Endothelial cell (in vitro differentiated cells): ENCODE data around the gene KIF27. TPM values are rescaled to one million over a fixed set of nuclear protein-coding genes. Genes with fewer than 3 reads are reported as not detected.

Experiments
- DNase-seq: peaks from one replicate; pipeline ENCODE4 v3.0.0; 2021; ENCODE audit warnings: low spot score
- H3K27ac Mint-ChIP-seq: one replicate; pipeline ENCODE4 v1.8.0; 2021; ENCODE audit warnings: mixed read lengths, inconsistent platforms; ENCODE audit not compliant: unreplicated experiment
- H3K27me3 Mint-ChIP-seq: one replicate; pipeline ENCODE4 v1.8.0; 2021; ENCODE audit warnings: mild to moderate bottlenecking, moderate library complexity, mixed read lengths, inconsistent platforms; ENCODE audit not compliant: unreplicated experiment
- H3K36me3 Mint-ChIP-seq: one replicate; pipeline ENCODE4 v1.8.0; 2021; ENCODE audit warnings: mild to moderate bottlenecking, low read depth, mixed read lengths, inconsistent platforms; ENCODE audit not compliant: unreplicated experiment
- H3K4me1 Mint-ChIP-seq: one replicate; pipeline ENCODE4 v1.8.0; 2021; ENCODE audit warnings: mild to moderate bottlenecking, mixed read lengths, inconsistent platforms; ENCODE audit not compliant: unreplicated experiment
- H3K4me3 Mint-ChIP-seq: one replicate; pipeline ENCODE4 v1.8.0; 2021; ENCODE audit warnings: mild to moderate bottlenecking, mixed read lengths, inconsistent platforms; ENCODE audit not compliant: unreplicated experiment
- H3K9me3 Mint-ChIP-seq: one replicate; pipeline ENCODE4 v1.8.0; 2021; ENCODE audit warnings: mixed read lengths, inconsistent platforms; ENCODE audit not compliant: unreplicated experiment
- total RNA-seq: library from RNA; stranded (reverse); fragmentation: NEBNext Ultra II Directional; extraction: Animal tissue kit (Norgen Biotek cat#: 25700); gene quantifications from one replicate; pipeline ENCODE4 v1.2.1, GENCODE V29; 2021; ENCODE audit not compliant: unreplicated experiment
- TF ChIP-seq, protein P1 (sequence below): fragments of 200-600 bp; sonication (generic); IDR thresholded peaks from one replicate; pipeline ENCODE4 v1.5.0; 2021; ENCODE audit warnings: antibody characterized with exemption; ENCODE audit not compliant: unreplicated experiment

The KIF27 gene
- total RNA-seq, 1 donor from 2014 or later = 6.5 TPM

DNA sequence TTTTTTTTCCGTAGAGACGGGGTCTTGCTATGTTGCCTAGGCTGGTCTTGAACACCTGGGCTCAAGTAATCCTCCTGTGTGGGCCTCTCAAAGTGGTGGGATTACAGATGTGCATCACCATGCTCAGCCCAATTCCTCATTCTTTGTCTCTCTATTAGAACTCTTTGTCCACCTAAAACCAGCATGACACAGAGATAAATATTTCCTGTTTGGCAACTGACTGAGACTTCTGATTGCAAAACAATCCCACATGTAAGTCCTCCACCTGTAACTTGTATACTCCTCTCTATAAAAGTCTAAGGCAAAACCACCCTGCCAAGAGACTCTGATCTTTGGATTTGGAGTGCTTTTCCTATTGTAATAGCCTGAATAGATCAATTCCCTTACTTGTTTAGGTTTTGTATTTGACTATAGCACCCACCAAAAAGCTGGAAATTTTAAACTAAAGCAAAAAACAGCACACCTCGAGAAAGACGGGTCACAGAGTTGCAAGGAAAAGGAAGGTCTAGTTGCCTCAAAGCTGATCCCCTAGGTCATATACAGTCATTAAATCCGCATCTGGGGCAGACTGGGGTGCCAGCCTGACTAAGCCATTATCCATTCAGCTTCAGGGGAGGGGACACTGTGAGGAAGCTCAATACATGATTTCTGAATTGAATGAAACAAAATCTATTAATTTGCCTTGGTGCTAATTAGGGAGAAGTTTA lies 13.5 kb upstream of the KIF27 start:
- Mint-ChIP-seq H3K9me3 (no peaks in the 10 kb centered on the region), H3K27ac (peak overlapping the region; percentile 76), H3K4me3 (no peak overlapping the region), H3K27me3 (peaks cover 1% of the 10 kb centered on the region), H3K4me1 (peaks cover 25% of the 10 kb centered on the region), H3K36me3 (no peaks in the 10 kb centered on the region)
- DNase-seq = no peak
- TF ChIP-seq, protein P1, sequence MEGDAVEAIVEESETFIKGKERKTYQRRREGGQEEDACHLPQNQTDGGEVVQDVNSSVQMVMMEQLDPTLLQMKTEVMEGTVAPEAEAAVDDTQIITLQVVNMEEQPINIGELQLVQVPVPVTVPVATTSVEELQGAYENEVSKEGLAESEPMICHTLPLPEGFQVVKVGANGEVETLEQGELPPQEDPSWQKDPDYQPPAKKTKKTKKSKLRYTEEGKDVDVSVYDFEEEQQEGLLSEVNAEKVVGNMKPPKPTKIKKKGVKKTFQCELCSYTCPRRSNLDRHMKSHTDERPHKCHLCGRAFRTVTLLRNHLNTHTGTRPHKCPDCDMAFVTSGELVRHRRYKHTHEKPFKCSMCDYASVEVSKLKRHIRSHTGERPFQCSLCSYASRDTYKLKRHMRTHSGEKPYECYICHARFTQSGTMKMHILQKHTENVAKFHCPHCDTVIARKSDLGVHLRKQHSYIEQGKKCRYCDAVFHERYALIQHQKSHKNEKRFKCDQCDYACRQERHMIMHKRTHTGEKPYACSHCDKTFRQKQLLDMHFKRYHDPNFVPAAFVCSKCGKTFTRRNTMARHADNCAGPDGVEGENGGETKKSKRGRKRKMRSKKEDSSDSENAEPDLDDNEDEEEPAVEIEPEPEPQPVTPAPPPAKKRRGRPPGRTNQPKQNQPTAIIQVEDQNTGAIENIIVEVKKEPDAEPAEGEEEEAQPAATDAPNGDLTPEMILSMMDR = no peak

DNA sequence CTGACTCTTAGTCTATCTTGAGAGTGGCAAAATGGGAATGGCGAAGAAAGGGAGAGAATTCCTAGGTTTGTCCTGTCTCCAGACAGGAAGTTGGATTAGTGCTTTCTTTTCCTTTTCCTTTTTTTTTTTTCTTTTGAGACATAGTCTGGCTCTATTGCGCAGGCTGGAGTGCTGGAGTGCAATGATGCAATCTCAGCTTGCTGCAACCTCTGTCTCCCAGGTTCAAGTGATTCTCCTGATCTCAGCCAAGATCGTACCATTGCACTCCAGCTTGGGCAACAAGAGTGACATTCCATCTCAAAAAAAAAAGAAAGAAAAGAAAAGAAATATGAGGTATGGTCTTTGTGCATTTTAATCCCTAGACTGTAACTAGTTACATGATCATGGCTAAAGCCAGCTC lies 12.6 kb upstream of the KIF27 start:
- Mint-ChIP-seq H3K36me3 (no peaks in the 10 kb centered on the region), H3K4me1 (peaks cover 25% of the 10 kb centered on the region), H3K9me3 (no peaks in the 10 kb centered on the region), H3K27ac (peak overlapping the region; percentile 89), H3K27me3 (peaks cover 1% of the 10 kb centered on the region), H3K4me3 (no peak overlapping the region)
- DNase-seq = no peak
- TF ChIP-seq, protein P1 = no peak

DNA sequence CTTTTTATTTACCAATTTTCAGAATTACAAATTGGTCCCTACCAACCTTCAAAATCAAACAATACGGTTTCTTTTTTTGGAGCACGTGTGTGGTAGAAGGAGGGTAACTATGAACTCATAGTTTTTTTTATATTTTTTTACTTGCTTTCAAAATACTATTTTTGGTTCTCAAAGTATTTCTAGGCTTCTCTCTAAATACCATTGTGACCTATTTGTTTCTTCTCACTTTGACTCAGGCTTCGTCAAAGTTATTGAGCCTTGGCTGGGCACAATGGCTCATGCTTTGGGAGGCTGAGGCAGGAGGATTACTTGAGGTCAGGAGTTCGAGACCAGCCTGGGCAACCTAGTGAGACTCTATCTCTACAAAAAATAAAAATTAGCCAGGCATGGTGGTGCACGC lies 11.6 kb upstream of the KIF27 start:
- Mint-ChIP-seq H3K36me3 (no peaks in the 10 kb centered on the region), H3K9me3 (no peaks in the 10 kb centered on the region), H3K4me3 (no peak overlapping the region), H3K27ac (no peak overlapping the region), H3K4me1 (peaks cover 25% of the 10 kb centered on the region), H3K27me3 (peaks cover 1% of the 10 kb centered on the region)
- no peak for DNase-seq
- TF ChIP-seq, protein P1 = no peak

DNA sequence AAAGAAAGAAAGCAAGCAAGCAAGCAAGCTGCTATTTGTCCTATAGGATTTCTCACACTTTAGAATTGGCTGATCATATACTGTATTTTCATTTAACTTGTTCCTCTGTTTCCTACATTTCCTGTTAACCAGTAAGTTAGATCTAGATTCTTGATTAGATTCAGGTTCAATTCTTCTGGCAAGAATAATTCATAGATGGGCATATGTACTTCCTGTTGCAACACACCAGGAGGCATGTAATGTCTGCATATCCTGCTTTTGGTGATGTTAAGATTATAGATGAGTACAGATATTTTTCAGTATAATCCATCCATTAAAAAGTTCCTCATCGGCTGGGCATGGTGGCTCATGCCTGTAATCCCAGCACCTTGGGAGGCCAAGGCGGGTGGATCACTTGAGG lies 10.8 kb upstream of the KIF27 start:
- Mint-ChIP-seq H3K27ac (no peak overlapping the region), H3K36me3 (no peaks in the 10 kb centered on the region), H3K4me1 (peaks cover 25% of the 10 kb centered on the region), H3K4me3 (no peak overlapping the region), H3K9me3 (no peaks in the 10 kb centered on the region), H3K27me3 (peaks cover 1% of the 10 kb centered on the region)
- TF ChIP-seq, protein P1 = no peak
- DNase-seq = no peak

DNA sequence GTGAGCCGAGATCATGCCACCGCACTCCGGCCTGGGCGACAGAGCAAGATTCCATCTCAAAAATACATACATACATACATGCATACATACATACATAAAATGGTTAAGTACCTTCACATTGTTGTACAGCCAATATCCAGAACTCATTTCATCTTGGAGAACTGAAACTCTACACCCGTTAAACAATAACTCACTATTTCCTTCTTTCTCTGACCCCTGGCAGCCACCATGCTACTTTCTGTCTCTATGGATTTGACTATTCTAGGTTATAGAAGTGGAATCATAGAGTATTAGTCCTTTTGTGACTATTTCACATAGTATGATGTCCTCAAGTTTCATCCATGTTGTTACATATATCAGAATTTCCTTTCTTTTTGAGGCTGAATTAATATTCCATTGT lies 9.6 kb upstream of the KIF27 start:
- peaks cover 25% of the 10 kb centered on the region for H3K4me1 Mint-ChIP-seq
- no peaks in the 10 kb centered on the region for H3K9me3 Mint-ChIP-seq
- TF ChIP-seq, protein P1 = no peak
- no peak overlapping the region for H3K27ac Mint-ChIP-seq
- no peak overlapping the region for H3K4me3 Mint-ChIP-seq
- peaks cover 1% of the 10 kb centered on the region for H3K27me3 Mint-ChIP-seq
- no peak for DNase-seq
- no peaks in the 10 kb centered on the region for H3K36me3 Mint-ChIP-seq
